UCSD-AML1 (cell line): ENCODE measurements around the gene SNAI1.
"Not testable (repeated sequence)": the region's sequence is repeated elsewhere in the genome, so short reads cannot be mapped to it uniquely, and the experiment has no call there.

Experiments used
- DNase-seq: peaks from one replicate; lab custom pipeline; 2025; ENCODE audit not compliant: unreplicated experiment; lab: John Stamatoyannopoulos, UW

The SNAI1 gene

GRCh38 chr20:49961413-49961812, 21.4 kb upstream of the SNAI1 start:
- DNase-seq = no peak

GRCh38 chr20:49964964-49965780, 17.6 kb upstream of the SNAI1 start:
- DNase-seq = peak; percentile 48

GRCh38 chr20:49965781-49966305, 16.9 kb upstream of the SNAI1 start:
- DNase-seq = no peak

DNA sequence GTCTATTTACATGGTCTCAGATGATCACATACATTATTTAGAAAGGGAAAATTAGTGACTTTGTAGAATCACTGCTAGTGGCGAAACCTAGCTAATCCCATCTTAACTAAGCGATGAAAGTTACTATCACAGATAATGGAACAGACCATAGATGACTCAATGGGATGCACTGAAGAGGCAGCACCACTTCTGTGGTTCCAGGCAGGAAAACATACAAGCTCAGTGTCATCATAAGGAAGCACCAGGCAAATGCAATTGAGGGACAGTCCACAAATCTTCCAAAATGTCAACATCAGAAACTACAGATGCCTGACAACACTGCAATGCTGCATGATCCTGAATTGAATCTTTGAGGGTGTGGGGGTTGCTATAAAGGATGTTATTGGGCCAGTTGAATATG, 15.9 kb upstream of the SNAI1 start:
- no peak for DNase-seq

- no peak for DNase-seq
Observed at GRCh38 chr20:49969234-49969633, 13.5 kb upstream of the SNAI1 start.

- no peak for DNase-seq
Observed at GRCh38 chr20:49969946-49970345, 12.8 kb upstream of the SNAI1 start.

GRCh38 chr20:49970498-49970897, 12.3 kb upstream of the SNAI1 start:
- DNase-seq = no peak

- DNase-seq = no peak
Observed at GRCh38 chr20:49973981-49974380, 8.8 kb upstream of the SNAI1 start.

DNA sequence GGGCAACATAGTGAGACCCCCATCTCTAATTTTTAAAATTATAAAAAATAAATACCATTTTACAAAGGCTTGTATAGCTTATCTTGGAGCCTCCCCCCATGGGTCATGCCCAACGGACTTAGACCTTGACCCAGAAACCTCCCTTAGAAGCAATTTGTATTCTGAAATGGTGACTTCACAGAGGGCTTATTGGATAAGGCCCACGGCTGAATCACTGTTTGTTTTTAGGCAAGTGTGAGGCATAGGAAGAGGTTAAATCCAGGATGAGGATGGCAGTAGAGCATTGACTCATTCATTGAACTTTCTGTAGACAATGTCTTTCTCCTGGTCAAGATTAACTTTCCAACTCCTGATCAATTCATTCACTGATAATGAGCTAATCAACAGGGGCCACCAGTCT, 6.2 kb upstream of the SNAI1 start:
- no peak for DNase-seq

DNA sequence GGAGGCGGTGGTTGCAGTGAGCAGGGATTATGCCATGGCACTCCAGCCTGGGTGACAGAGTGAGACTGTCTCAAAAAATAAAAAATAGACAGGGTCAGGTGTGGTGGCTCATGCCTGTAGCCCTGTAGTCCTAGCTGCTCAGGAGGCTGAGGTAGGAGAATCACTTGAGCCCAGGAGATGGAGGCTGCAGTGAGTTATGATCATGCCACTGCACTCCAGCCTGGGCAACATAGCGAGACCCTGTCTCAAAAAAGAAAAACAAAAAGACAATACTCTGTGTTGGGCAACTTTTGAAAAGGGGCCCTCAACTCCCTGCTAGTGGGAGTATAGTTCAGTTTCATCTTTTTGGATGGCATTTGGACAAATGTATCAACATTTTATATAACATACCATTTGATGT, 5.0 kb upstream of the SNAI1 start:
- DNase-seq = not testable (repeated sequence)

DNA sequence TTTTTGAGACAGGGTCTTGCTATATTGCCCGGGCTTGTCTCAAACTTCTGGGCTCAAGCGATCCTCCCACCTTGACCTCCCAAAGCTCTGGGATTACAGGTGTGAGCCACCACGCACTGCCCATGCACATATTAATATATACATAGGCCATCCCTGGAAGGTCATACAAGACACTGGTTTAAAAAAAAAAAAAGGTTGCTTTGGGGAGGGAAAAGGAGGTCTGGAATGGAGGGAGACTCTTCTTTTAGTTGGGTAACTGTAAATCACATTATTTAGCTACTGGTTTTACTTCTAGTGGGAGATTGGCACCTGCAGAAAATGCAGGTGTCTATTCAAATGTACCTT, 4.1 kb upstream of the SNAI1 start:
- no peak for DNase-seq

DNA sequence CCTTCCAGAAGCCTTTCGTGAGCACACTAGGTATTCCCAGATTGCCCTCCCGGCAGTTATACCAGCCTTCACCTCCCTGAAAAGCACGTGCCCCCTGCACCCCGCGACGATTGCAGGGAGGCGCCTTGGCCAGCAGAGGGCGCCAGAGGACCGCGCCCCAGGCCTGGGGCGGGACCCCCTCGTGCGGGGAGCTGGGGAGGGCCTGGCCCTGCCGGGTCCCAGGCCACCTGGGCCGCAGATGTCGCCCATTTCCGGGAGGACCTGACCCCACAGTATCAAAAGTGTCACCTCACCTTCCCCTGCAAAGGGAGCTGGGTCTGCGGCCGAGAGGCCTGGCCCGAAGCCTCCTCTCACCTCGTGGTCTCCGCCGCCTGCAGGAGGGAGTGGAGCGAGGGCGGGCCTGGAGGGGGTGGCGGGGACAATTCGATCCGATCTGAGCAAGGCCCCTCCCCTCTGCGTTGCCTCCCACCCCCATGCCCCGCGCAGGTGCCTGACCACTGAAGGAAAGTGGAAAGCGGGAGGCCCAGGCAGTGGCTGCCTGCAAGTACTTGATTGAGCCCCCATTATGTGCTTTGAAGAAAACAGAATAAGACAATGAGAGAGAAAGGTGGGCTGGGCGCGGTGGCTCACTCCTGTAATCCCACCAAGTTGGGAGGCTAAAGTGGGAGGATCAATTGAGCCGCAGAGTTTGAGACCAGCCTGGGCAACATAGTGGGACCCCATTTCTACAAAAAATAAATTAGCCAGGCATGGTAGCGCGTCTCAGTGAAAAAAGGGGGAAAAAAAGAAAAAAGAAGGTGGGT, 3.5 kb upstream of the SNAI1 start:
- DNase-seq = peak; percentile 62

DNA sequence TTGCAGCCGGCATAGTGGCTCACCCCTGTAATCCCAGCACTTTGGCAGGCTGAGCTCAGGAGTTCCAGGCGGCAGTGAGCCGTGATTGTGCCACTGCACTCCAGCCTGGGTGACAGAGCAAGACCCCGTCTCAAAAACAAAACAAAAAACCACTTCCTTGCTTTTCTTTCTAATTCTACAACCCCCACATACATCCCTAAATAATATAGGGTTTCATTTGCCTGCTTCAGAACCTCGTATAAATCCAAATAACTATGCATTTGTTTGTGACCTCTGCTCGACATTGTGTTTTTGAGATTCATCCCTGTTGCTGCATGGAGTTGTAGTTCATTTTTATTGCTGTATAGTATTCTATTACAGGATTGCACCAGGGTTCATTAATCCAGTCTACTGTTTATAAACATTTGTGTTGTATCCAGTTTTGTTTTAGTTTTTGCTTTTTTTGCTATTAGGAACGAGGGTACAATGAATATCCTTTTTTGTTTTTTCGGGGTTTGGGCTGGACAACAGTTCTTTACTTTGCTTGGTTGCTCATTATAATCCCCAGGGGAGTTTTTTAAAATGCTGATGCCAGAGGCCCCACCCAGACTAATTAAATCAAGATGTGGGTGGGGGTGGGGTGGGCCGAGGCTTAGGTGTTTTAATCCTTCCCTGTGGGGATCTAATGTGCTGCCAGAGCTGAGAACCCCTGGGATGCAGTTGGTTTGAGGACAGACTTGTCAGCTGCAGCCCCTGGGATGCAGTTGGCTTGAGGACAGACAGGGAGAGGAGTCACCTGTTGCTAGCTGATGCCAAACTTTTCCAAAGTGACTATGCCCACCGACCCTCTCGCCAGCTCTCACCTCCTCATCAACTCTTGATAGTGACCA, 2.4 kb upstream of the SNAI1 start:
- DNase-seq = no peak

DNA sequence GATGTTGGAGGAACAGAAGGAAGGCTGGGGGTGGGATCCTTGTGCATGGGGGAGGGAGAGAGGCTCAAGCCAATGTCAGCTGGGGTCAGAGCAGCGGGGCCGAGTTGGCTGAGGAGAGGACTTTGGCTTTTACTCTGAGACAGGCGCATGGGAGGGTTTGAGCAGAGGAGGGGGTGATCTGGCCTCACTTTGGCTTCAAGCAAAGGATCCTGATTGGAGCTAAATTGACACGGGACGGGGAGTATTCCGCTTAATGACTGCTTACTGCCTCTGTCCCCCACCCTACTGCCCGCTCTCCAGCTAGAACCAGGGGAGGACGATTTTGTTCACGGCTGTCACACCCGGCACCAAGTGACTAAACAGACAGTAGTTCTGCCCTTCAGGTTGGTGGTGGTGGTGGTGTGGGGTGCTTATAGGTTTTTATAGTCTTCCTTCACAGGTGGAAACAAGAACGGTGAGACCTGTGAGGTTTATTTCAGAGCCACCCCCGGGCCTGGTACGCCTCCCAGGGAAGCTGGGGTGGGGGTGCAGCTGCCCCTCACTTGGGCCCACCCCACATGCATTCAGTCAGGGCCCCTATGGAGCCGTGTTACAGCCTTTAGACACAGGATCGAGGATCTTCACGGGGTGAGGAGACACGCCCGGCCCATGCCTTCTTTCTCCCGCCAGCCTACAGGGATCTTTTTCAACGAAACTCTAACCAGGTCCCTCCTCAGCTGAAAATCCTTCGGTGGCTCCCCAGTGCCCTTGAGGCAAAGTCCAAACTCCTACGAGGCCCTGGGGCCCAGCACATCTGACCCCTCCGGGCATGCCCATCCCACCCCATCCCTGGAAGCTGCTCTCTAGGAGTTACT, 1.3 kb upstream of the SNAI1 start:
- DNase-seq = no peak

DNA sequence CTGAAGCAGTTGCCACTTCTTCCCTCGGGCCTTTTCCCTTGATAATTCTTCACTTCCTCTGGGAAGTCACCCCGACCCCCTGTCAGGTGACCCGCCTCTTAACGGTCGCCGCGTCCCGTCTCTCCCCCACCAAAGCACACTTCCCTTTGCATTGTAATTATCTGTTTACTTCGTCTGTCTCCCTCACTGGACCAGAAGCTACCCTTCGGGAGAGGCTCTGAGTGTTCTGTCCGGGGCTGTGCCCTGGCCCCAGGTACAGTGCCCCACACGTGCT, 771 bp upstream of the SNAI1 start:
- no peak for DNase-seq

DNA sequence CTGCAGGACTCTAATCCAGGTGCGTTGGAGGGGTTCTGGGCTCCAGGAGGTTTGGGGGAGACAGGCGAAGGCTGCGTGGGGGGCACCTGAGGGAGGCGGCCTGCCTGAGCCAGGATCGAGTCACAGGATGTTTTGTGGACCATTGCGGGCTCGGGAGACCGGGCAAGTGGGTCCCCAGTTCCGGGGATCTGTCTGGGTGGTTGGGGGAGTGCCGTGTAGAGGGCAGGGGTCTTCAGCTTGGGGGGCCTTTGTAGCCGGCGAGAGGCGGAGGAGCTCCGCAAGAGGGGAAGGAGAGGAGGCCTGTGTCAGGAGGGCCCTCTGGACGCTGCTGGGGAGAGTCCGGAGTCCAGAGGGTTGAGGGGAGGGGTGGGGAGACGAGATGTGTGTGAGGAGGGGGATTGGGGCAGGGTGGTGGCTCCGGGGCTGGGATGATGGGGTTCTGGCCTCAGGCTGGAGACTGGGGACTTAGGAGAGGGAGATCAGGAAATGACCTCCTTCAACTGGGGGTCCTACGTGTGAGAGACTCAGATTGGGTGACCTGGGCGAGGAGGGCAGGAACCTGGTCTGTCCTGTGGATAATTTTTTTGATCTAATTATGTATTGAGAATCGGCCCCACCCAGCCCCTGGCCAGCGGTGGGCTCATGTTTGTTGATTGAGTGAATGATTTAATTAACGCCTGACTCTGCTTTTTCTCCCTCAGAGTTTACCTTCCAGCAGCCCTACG, 505 bp downstream of the SNAI1 start:
- DNase-seq = no peak

GRCh38 chr20:49983848-49984408, 1.1 kb downstream of the SNAI1 start:
- no peak for DNase-seq

DNA sequence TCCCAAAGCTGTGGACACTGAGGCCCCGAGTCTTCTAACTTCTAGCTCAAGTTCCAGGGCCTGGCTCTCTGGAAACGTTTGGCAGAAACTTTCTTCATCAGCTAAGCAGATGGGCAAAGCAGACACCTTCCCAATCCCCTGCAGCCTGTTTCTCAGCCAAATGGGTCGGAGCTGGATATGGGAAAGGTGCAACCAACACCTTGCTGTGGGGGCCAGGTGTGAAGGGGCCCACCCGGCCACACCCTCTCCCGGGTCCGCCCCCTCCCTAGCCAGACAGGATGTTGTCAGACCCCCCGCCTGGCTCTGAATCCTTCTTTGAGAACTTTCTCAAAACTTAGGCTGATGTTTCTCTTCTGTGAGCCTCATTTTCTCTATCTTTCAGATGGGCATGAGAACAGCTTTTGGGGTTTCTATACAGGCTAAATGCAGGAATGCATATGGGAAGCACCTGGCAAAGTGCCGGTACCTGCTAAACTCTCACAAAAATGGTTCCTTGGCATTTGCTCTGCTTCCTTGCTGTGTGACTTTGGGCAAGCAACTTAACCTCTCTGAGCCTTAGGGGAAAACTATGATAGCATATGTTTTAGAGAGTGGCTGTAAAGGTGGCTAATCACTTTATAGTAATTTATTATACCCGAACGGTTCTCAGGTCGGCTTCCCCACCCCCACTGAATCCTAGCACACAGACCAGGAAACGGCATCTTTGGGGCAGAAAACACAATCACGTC, 1.8 kb downstream of the SNAI1 start:
- DNase-seq = no peak

GRCh38 chr20:49985157-49985556, 2.4 kb downstream of the SNAI1 start:
- no peak for DNase-seq
